Kidney (tissue), 22 donors: ENCODE results near the gene TNFRSF11A. TPM values are rescaled to one million over a fixed set of nuclear protein-coding genes. Genes with fewer than 3 reads are reported as not detected.

Experiments
- DNase-seq, 5 donors: peaks; one replicate each; pipeline ENCODE4 v3.0.0-alpha.2; 2013 to 2020
- FAIRE-seq: peaks from 2 replicates; lab custom pipeline; 2012; peaks lifted over from hg19 to GRCh38; lab: Jason Lieb, UNC
- H3K27ac ChIP-seq, 2 donors: one replicate each; pipeline ENCODE4 v1.7.0; 2013; ENCODE audit warnings: low read depth in 2 of 2, low read length in 2 of 2, inconsistent platforms in 1 of 2
- H3K27me3 ChIP-seq: one replicate; pipeline ENCODE4 v1.7.1; 2013; ENCODE audit warnings: low read length, inconsistent platforms; ENCODE audit not compliant: control insufficient read depth, insufficient read depth
- H3K36me3 ChIP-seq, 3 donors: one replicate each; pipeline versions ENCODE4 v1.7.0 to v1.7.1; 2013; ENCODE audit warnings: low read length in 3 of 3, control low read depth in 1 of 3, inconsistent platforms in 1 of 3; ENCODE audit not compliant: insufficient read depth in 3 of 3, control insufficient read depth in 2 of 3
- H3K4me1 ChIP-seq, 3 donors: one replicate each; pipeline versions ENCODE4 v1.7.0 to v1.7.1; 2013; ENCODE audit warnings: low read length in 3 of 3, inconsistent platforms in 1 of 3, low read depth in 1 of 3; ENCODE audit not compliant: control insufficient read depth in 2 of 3, insufficient read depth in 2 of 3
- H3K4me3 ChIP-seq, 3 donors: one replicate each; pipeline versions ENCODE4 v1.7.0 to v1.8.1; 2013; ENCODE audit warnings: low read length in 3 of 3, control low read depth in 1 of 3, inconsistent platforms in 1 of 3
- H3K9ac ChIP-seq, 3 donors: one replicate each; pipeline versions ENCODE4 v1.7.0 to v1.7.1; 2013; ENCODE audit warnings: low read length in 3 of 3, control low read depth in 1 of 3, inconsistent platforms in 1 of 3
- H3K9me3 ChIP-seq, 3 donors: one replicate each; pipeline versions ENCODE4 v1.7.0 to v1.7.1; 2013; ENCODE audit warnings: low read length in 3 of 3, control low read depth in 1 of 3, inconsistent platforms in 1 of 3; ENCODE audit not compliant: control insufficient read depth in 2 of 3, insufficient read depth in 1 of 3
- intact Hi-C: fragments of 100-400 bp; cut with DNase I; formaldehyde crosslinking; loops from one replicate; pipeline ENCODE4 v1.11.1; 2022
- long read RNA-seq, 10 donors: library from polyadenylated mRNA in 1 of 10; unstranded in 1 of 10; transcript quantifications; one replicate each; pipeline ENCODE4 v2.0.0 and lab custom pipeline, GENCODE V29; 2021 to 2026
- polyA plus RNA-seq: library from polyadenylated mRNA; stranded (reverse); fragments of 350-450 nt; fragmentation: Illumina TruSeq; extraction: RNeasy Lipid Tissue Mini Kit (QIAGEN cat#74804); gene quantifications from one replicate; pipeline ENCODE4 v1.2.3, GENCODE V29; 2014; ENCODE audit warnings: low read depth, low replicate concordance; ENCODE audit not compliant: insufficient read depth
- total RNA-seq: library from RNA; stranded (reverse); fragmentation: NEBNext Ultra II Directional; extraction: Animal tissue kit (Norgen Biotek cat#: 25700); gene quantifications from one replicate; pipeline ENCODE4 v1.2.1, GENCODE V29; 2021
- TF ChIP-seq, protein P1 (sequence below): IDR thresholded peaks from 3 replicates; pipeline ENCODE4 v1.5.1; 2012; ENCODE audit warnings: mild to moderate bottlenecking, moderate library complexity, borderline replicate concordance; ENCODE audit not compliant: insufficient read depth; ENCODE audit errors: extremely low read depth
- donor health status: control.
- donor health status: control.
- donor health status: control.
- donor health status: control.
- donor health status: control.
- donor health status: DM: yes; HTN: yes; CAD: no.
- donor health status: Normal renal cell carcinoma (clear cell type).

Gene TNFRSF11A
- total RNA-seq (5.4 TPM), polyA plus RNA-seq (0.39 TPM)
- long read RNA-seq, donor 1: 0 reads
- long read RNA-seq, donor 2, full-length matches to known transcripts: 1 of 1 reads
- long read RNA-seq, donor 2, partial matches to known transcripts: 0 of 1 reads
- long read RNA-seq, donor 2, other reads (novel, unspliced or antisense): 0 of 1 reads
- long read RNA-seq, donor 3: 0 reads
- long read RNA-seq, donor 4, full-length matches to known transcripts: 1 of 1 reads
- long read RNA-seq, donor 4, partial matches to known transcripts: 0 of 1 reads
- long read RNA-seq, donor 4, other reads (novel, unspliced or antisense): 0 of 1 reads
- long read RNA-seq, donor 5: 0 reads
- long read RNA-seq, donor 6: 0 reads
- long read RNA-seq, donor 7: 0 reads
- long read RNA-seq, donor 8, full-length matches to known transcripts: 1 of 1 reads
- long read RNA-seq, donor 8, partial matches to known transcripts: 0 of 1 reads
- long read RNA-seq, donor 8, other reads (novel, unspliced or antisense): 0 of 1 reads
- long read RNA-seq, donor 9: 0 reads
- long read RNA-seq, donor 10: 0 reads

DNA sequence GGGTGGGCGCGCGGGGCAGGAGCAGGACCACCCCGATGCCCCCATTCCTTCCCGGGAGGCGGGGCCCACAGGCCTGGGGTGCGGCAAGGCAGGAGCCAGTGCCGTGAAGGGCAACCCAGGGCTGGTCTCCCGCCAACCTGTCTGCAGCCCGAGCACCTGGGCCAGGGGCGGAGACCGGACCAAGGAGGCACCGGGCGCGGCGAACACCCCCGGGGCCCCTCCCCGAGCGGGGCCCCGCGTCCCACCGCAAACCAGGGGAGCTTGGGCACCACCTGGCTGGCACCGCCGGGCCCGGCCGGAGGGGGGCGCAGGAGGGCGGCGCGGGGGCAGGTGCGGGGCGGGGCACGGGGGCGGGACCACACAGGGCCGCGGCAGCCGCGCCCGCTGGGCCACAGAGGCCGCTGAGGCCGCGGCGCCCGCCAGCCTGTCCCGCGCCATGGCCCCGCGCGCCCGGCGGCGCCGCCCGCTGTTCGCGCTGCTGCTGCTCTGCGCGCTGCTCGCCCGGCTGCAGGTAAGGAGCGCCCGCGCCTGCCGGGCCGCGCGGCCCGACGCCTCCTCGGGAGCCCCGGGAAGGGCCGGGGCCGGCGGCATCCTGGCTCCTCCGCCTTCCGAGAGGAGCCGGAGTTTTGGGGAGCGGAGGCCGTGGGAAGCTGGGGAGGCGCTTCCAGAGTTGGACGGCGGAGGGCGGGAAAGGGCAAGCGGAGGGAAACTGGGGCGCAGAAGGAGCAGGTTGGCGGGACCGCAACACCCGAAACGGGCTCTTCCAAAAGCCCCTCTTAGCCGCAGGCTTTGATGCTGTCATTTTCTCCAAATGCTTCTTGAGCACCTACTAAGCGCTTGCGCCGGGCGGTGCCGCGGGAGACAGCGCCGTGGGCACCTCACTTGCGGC is at the start of gene TNFRSF11A:
Gene TNFRSF11A (plus strand): TSS at position 394 of the 889 bp plus-strand sequence. CDS start 43 bp downstream, at position 437.
- DNase-seq (peak in 4 of 5 donors; percentile 54 to 82 (median 63)), FAIRE-seq (no peak)
- TF ChIP-seq, protein P1, sequence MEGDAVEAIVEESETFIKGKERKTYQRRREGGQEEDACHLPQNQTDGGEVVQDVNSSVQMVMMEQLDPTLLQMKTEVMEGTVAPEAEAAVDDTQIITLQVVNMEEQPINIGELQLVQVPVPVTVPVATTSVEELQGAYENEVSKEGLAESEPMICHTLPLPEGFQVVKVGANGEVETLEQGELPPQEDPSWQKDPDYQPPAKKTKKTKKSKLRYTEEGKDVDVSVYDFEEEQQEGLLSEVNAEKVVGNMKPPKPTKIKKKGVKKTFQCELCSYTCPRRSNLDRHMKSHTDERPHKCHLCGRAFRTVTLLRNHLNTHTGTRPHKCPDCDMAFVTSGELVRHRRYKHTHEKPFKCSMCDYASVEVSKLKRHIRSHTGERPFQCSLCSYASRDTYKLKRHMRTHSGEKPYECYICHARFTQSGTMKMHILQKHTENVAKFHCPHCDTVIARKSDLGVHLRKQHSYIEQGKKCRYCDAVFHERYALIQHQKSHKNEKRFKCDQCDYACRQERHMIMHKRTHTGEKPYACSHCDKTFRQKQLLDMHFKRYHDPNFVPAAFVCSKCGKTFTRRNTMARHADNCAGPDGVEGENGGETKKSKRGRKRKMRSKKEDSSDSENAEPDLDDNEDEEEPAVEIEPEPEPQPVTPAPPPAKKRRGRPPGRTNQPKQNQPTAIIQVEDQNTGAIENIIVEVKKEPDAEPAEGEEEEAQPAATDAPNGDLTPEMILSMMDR: peak; percentile 28
- Histone ChIP-seq H3K4me3 (peak within 1 kb of the TSS; percentile 55 to 59 (median 57)), H3K27me3 (peaks cover 19% of the 10 kb centered on the region), H3K4me1 (peaks cover 0 to 10% (median 0%) of the 10 kb centered on the region in 3 donors), H3K9ac (peak within 1 kb of the TSS; percentile 16 to 49 (median 19)), H3K27ac (no peak within 1 kb of the TSS), H3K36me3 (no peaks in the 10 kb centered on the region), H3K9me3 (no peaks in the 10 kb centered on the region)
- intact Hi-C loops: no loop called here

DNA sequence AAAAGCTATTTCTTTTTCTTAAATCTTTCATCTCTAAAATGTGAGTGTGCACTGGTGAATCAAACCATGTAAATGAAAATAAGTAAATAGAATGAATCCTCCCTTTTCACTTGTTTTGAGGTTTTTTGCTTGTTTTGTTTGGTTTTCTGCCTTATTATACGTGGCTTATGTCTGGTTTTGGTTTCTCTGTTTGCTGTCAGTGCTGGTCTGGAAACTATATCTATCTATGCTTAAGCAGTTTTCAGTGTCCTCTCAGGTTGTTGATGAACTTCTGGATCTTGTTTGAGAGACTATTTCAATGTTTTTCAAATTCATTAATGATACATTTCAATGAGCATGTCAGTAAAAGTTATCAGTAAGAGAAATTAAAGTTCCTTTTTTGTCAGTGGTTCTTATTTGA is 48.1 kb upstream of the TNFRSF11A start:
- no peaks in the 10 kb centered on the region for H3K9me3 ChIP-seq
- no peak for DNase-seq
- TF ChIP-seq, protein P1: no peak
- H3K27me3 ChIP-seq: no peaks in the 10 kb centered on the region
- H3K4me1 ChIP-seq: no peaks in the 10 kb centered on the region
- H3K27ac ChIP-seq: no peak overlapping the region
- no peak for FAIRE-seq
- H3K4me3 ChIP-seq: no peak overlapping the region
- peaks cover 3 to 4% (median 4%) of the 10 kb centered on the region in 3 donors for H3K36me3 ChIP-seq
- no peak overlapping the region for H3K9ac ChIP-seq
- intact Hi-C loops: no loop called here

DNA sequence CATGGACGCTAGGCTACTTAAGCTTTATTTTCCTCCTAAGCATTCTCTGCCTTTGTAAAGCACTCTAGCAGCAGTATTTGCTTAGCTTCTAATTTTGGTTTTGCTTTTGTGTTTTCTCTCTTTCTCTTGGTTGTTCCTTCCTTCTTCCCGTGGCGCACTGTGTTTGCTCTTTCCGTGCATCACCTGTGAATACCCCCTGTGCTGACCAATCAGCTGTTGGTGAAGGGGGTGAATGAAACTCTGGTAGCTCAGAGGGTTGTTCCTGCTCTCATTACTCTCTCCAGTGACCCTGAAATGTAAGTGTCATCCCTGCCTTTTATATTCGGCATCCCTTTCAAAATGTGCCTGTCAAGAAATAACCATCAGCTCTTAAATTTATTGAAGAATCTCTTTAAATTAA is 45.5 kb upstream of the TNFRSF11A start:
- TF ChIP-seq, protein P1: no peak
- no peak overlapping the region for H3K9ac ChIP-seq
- no peaks in the 10 kb centered on the region for H3K27me3 ChIP-seq
- H3K9me3 ChIP-seq: no peaks in the 10 kb centered on the region
- H3K4me1 ChIP-seq: no peaks in the 10 kb centered on the region
- no peak overlapping the region for H3K4me3 ChIP-seq
- FAIRE-seq (no peak), DNase-seq (no peak)
- H3K27ac ChIP-seq: no peak overlapping the region
- H3K36me3 ChIP-seq: peaks cover 3 to 4% (median 4%) of the 10 kb centered on the region in 3 donors
- intact Hi-C loops: no loop called here
